ENCODE measurements around the gene SDK1. TPM values are rescaled to one million over a fixed set of nuclear protein-coding genes. Genes with fewer than 3 reads are reported as not detected.

Gene SDK1
- total and polyA plus RNA-seq, 4 donors = 10.4 to 11.6 (median 11.0) TPM

- H3K4me3 ChIP-seq (ENCODE audit: low read depth, low read length) = no peak overlapping the region
- H3K9me3 ChIP-seq (ENCODE audit: control insufficient read depth, insufficient read depth, low read length) = peaks cover 3% of the 10 kb centered on the region
- no peak for DNase-seq (ENCODE audit: low read depth in 4 of 6, low spot score in 6 of 6)
- no peak overlapping the region for H3K27ac ChIP-seq (ENCODE audit: low read depth, low read length)
- no peaks in the 10 kb centered on the region for H3K4me1 ChIP-seq (ENCODE audit: control insufficient read depth, insufficient read depth, low read length)
- no peaks in the 10 kb centered on the region for H3K27me3 ChIP-seq (ENCODE audit: control insufficient read depth, insufficient read depth, low read length)
- WGBS (ENCODE audit: insufficient coverage) = 80% methylated on average over 10 of the region's 12 CpGs
- no peaks in the 10 kb centered on the region for H3K36me3 ChIP-seq (ENCODE audit: control insufficient read depth, insufficient read depth, low read length)
These were observed 194.5 kb downstream of the SDK1 start for GRCh38 chr7:3495530-3495929.

- DNase-seq (ENCODE audit: low read depth in 4 of 6, low spot score in 6 of 6) = no peak
- Histone ChIP-seq H3K27me3 (ENCODE audit: control insufficient read depth, insufficient read depth, low read length) (no peaks in the 10 kb centered on the region), H3K36me3 (ENCODE audit: control insufficient read depth, insufficient read depth, low read length) (no peaks in the 10 kb centered on the region), H3K27ac (ENCODE audit: low read depth, low read length) (no peak overlapping the region), H3K9me3 (ENCODE audit: control insufficient read depth, insufficient read depth, low read length) (peaks cover 3% of the 10 kb centered on the region), H3K4me1 (ENCODE audit: control insufficient read depth, insufficient read depth, low read length) (no peaks in the 10 kb centered on the region), H3K4me3 (ENCODE audit: low read depth, low read length) (no peak overlapping the region)
- 100% methylated on average over 2 of the region's 5 CpGs for WGBS (ENCODE audit: insufficient coverage)
These were observed 194.9 kb downstream of the SDK1 start for GRCh38 chr7:3495954-3496353.

- no peaks in the 10 kb centered on the region for H3K4me1 ChIP-seq (ENCODE audit: control insufficient read depth, insufficient read depth, low read length)
These were observed 196.7 kb downstream of the SDK1 start for GRCh38 chr7:3497796-3498195.

GRCh38 chr7:3501671-3502070 lies 200.6 kb downstream of the SDK1 start:
- no peak for DNase-seq (ENCODE audit: low read depth in 4 of 6, low spot score in 6 of 6)
- Histone ChIP-seq H3K27me3 (ENCODE audit: control insufficient read depth, insufficient read depth, low read length) (no peaks in the 10 kb centered on the region), H3K4me1 (ENCODE audit: control insufficient read depth, insufficient read depth, low read length) (no peaks in the 10 kb centered on the region), H3K4me3 (ENCODE audit: low read depth, low read length) (no peak overlapping the region), H3K9me3 (ENCODE audit: control insufficient read depth, insufficient read depth, low read length) (peaks cover 9% of the 10 kb centered on the region), H3K27ac (ENCODE audit: low read depth, low read length) (no peak overlapping the region), H3K36me3 (ENCODE audit: control insufficient read depth, insufficient read depth, low read length) (no peaks in the 10 kb centered on the region)

More at GRCh38 chr7:3497796-3498195, 196.7 kb downstream of the SDK1 start:
- H3K9me3 ChIP-seq (ENCODE audit: control insufficient read depth, insufficient read depth, low read length) = peaks cover 4% of the 10 kb centered on the region
- no CpG with 5 or more reads among the region's 2 CpGs for WGBS (ENCODE audit: insufficient coverage)
- DNase-seq (ENCODE audit: low read depth in 4 of 6, low spot score in 6 of 6) = no peak
- no peak overlapping the region for H3K27ac ChIP-seq (ENCODE audit: low read depth, low read length)
- no peaks in the 10 kb centered on the region for H3K36me3 ChIP-seq (ENCODE audit: control insufficient read depth, insufficient read depth, low read length)
- H3K27me3 ChIP-seq (ENCODE audit: control insufficient read depth, insufficient read depth, low read length) = no peaks in the 10 kb centered on the region
- H3K4me3 ChIP-seq (ENCODE audit: low read depth, low read length) = no peak overlapping the region

- H3K36me3 ChIP-seq (ENCODE audit: control insufficient read depth, insufficient read depth, low read length) = no peaks in the 10 kb centered on the region
- WGBS (ENCODE audit: insufficient coverage) = no CpG with 5 or more reads among the region's 1 CpG
- no peaks in the 10 kb centered on the region for H3K4me1 ChIP-seq (ENCODE audit: control insufficient read depth, insufficient read depth, low read length)
- no peaks in the 10 kb centered on the region for H3K27me3 ChIP-seq (ENCODE audit: control insufficient read depth, insufficient read depth, low read length)
- no peak for DNase-seq (ENCODE audit: low read depth in 4 of 6, low spot score in 6 of 6)
- peaks cover 9% of the 10 kb centered on the region for H3K9me3 ChIP-seq (ENCODE audit: control insufficient read depth, insufficient read depth, low read length)
- no peak overlapping the region for H3K27ac ChIP-seq (ENCODE audit: low read depth, low read length)
- H3K4me3 ChIP-seq (ENCODE audit: low read depth, low read length) = no peak overlapping the region
These were observed 203.3 kb downstream of the SDK1 start for GRCh38 chr7:3504384-3504783.

DNA sequence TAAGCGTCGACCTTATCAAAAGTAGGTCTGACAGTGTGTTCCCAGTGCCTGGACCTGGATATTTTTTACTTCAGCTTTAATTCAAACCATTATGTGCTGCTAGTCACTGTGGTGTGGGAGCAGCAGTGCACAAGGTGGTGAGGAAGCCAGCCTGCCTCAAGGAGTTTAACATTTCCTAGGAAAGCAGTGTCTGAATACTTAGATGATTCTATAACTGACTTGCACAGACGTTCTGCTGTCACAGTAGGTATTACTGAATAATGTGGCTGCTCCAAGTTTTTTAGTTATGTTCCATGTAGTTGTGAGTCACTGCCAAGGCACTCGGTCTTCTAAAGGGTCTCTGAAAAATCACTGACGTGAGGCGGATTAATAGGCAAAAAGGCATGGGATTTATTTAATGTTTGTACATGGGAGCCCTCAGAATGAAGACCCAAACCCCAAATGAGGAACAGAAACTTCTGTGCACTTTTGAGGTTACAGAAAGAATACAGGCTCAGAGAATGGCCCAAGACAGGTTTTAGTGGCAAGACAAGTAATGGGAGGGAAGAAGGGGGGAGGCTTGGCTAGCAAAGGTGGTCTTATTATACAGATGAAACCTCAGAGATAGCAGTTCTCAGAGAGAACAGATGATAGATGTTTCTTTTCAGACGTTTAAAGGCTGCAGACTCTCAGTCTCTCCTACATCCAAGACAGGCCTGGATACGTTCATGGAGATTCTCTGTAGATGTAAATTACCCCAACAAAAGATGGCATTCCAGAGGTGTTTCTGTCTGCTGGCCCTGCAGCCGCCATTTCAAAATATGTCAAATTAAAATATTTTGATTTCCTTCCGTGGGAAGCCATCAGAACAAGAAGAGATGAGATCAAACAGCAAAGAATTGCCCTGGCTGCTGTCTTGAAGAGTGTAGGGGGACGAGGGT lies 209.3 kb downstream of the SDK1 start:
- DNase-seq (ENCODE audit: low read depth in 4 of 6, low spot score in 6 of 6) = no peak
- no peaks in the 10 kb centered on the region for H3K27me3 ChIP-seq (ENCODE audit: control insufficient read depth, insufficient read depth, low read length)

GRCh38 chr7:3517344-3517743 lies 216.3 kb downstream of the SDK1 start:
- Histone ChIP-seq H3K36me3 (ENCODE audit: control insufficient read depth, insufficient read depth, low read length) (no peaks in the 10 kb centered on the region), H3K4me3 (ENCODE audit: low read depth, low read length) (no peak overlapping the region), H3K27ac (ENCODE audit: low read depth, low read length) (no peak overlapping the region), H3K27me3 (ENCODE audit: control insufficient read depth, insufficient read depth, low read length) (no peaks in the 10 kb centered on the region), H3K4me1 (ENCODE audit: control insufficient read depth, insufficient read depth, low read length) (no peaks in the 10 kb centered on the region), H3K9me3 (ENCODE audit: control insufficient read depth, insufficient read depth, low read length) (no peaks in the 10 kb centered on the region)
- no peak for DNase-seq (ENCODE audit: low read depth in 4 of 6, low spot score in 6 of 6)
- WGBS (ENCODE audit: insufficient coverage) = 100% methylated on average over 2 of the region's 3 CpGs

More for the DNA sequence above, 209.3 kb downstream of the SDK1 start:
- Histone ChIP-seq H3K9me3 (ENCODE audit: control insufficient read depth, insufficient read depth, low read length) (peaks cover 3% of the 10 kb centered on the region), H3K36me3 (ENCODE audit: control insufficient read depth, insufficient read depth, low read length) (no peaks in the 10 kb centered on the region), H3K4me1 (ENCODE audit: control insufficient read depth, insufficient read depth, low read length) (no peaks in the 10 kb centered on the region), H3K27ac (ENCODE audit: low read depth, low read length) (no peak overlapping the region), H3K4me3 (ENCODE audit: low read depth, low read length) (no peak overlapping the region)
- 63% methylated on average over 6 of the region's 11 CpGs for WGBS (ENCODE audit: insufficient coverage)

GRCh38 chr7:3518546-3518945 lies 217.5 kb downstream of the SDK1 start:
- H3K9me3 ChIP-seq (ENCODE audit: control insufficient read depth, insufficient read depth, low read length) = no peaks in the 10 kb centered on the region
- H3K4me1 ChIP-seq (ENCODE audit: control insufficient read depth, insufficient read depth, low read length) = no peaks in the 10 kb centered on the region
- no peak overlapping the region for H3K4me3 ChIP-seq (ENCODE audit: low read depth, low read length)
- H3K36me3 ChIP-seq (ENCODE audit: control insufficient read depth, insufficient read depth, low read length) = no peaks in the 10 kb centered on the region
- no peaks in the 10 kb centered on the region for H3K27me3 ChIP-seq (ENCODE audit: control insufficient read depth, insufficient read depth, low read length)
- WGBS (ENCODE audit: insufficient coverage) = no CpG with 5 or more reads among the region's 1 CpG
- DNase-seq (ENCODE audit: low read depth in 4 of 6, low spot score in 6 of 6) = no peak
- H3K27ac ChIP-seq (ENCODE audit: low read depth, low read length) = no peak overlapping the region

GRCh38 chr7:3520206-3520605 lies 219.2 kb downstream of the SDK1 start:
- 33% methylated on average over 1 of the region's 2 CpGs for WGBS (ENCODE audit: insufficient coverage)
- no peak overlapping the region for H3K27ac ChIP-seq (ENCODE audit: low read depth, low read length)
- no peak overlapping the region for H3K4me3 ChIP-seq (ENCODE audit: low read depth, low read length)
- H3K27me3 ChIP-seq (ENCODE audit: control insufficient read depth, insufficient read depth, low read length) = no peaks in the 10 kb centered on the region
- no peaks in the 10 kb centered on the region for H3K9me3 ChIP-seq (ENCODE audit: control insufficient read depth, insufficient read depth, low read length)
- no peak for DNase-seq (ENCODE audit: low read depth in 4 of 6, low spot score in 6 of 6)
- H3K4me1 ChIP-seq (ENCODE audit: control insufficient read depth, insufficient read depth, low read length) = no peaks in the 10 kb centered on the region
- no peaks in the 10 kb centered on the region for H3K36me3 ChIP-seq (ENCODE audit: control insufficient read depth, insufficient read depth, low read length)

GRCh38 chr7:3527496-3528124 lies 226.6 kb downstream of the SDK1 start:
- no peaks in the 10 kb centered on the region for H3K4me1 ChIP-seq (ENCODE audit: control insufficient read depth, insufficient read depth, low read length)
- DNase-seq (ENCODE audit: low read depth in 4 of 6, low spot score in 6 of 6) = no peak
- no peak overlapping the region for H3K27ac ChIP-seq (ENCODE audit: low read depth, low read length)
- H3K27me3 ChIP-seq (ENCODE audit: control insufficient read depth, insufficient read depth, low read length) = no peaks in the 10 kb centered on the region
- no peak overlapping the region for H3K4me3 ChIP-seq (ENCODE audit: low read depth, low read length)
- WGBS (ENCODE audit: insufficient coverage) = 100% methylated on average over 2 of the region's 2 CpGs
- H3K36me3 ChIP-seq (ENCODE audit: control insufficient read depth, insufficient read depth, low read length) = no peaks in the 10 kb centered on the region
- no peaks in the 10 kb centered on the region for H3K9me3 ChIP-seq (ENCODE audit: control insufficient read depth, insufficient read depth, low read length)

Measured in spinal cord (tissue), 10 donors.